Daoy (cell line): Measurements from ENCODE around the gene APLN. TPM values are rescaled to one million over a fixed set of nuclear protein-coding genes. Genes with fewer than 3 reads are reported as not detected.

Experiments used
- DNase-seq: peaks from one replicate; pipeline ENCODE4 v3.0.0-alpha.2; 2015; ENCODE audit warnings: low read depth
- total RNA-seq: library from RNA; depleted of rRNA; stranded (reverse); fragments of >200 nt; shearing (Covaris generic); gene quantifications from 2 replicates; pipeline ENCODE4 v1.2.3, GENCODE V29; 2014

The APLN gene
- total RNA-seq, 1 experiment from 2014 or later, result 0.34 TPM

- no peak for DNase-seq
Observed at GRCh38 chrX:129641469-129641868, 13.3 kb downstream of the APLN start.

GRCh38 chrX:129640737-129641136 is 14.0 kb downstream of the APLN start:
- DNase-seq, result no peak

DNA sequence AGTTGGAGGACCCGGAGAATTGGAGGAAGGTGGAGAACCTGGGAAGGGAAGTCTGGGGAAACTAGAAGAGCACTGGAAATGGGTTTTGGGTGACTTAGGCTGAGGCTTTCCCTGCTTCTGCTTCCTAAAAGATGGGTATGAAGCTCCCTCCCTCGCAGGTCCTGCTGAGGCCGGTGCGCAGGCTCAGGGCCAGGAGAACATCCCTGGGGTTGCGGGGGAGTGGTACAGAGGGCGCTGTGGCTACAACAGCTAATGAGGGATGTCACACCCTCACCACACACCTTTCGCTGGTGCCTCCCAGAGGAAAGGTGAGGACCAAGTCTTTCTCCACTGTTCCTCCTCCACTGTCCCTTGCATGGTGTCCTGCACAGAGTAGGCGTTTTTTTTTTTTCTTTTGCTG is 15.8 kb downstream of the APLN start:
- no peak for DNase-seq

DNA sequence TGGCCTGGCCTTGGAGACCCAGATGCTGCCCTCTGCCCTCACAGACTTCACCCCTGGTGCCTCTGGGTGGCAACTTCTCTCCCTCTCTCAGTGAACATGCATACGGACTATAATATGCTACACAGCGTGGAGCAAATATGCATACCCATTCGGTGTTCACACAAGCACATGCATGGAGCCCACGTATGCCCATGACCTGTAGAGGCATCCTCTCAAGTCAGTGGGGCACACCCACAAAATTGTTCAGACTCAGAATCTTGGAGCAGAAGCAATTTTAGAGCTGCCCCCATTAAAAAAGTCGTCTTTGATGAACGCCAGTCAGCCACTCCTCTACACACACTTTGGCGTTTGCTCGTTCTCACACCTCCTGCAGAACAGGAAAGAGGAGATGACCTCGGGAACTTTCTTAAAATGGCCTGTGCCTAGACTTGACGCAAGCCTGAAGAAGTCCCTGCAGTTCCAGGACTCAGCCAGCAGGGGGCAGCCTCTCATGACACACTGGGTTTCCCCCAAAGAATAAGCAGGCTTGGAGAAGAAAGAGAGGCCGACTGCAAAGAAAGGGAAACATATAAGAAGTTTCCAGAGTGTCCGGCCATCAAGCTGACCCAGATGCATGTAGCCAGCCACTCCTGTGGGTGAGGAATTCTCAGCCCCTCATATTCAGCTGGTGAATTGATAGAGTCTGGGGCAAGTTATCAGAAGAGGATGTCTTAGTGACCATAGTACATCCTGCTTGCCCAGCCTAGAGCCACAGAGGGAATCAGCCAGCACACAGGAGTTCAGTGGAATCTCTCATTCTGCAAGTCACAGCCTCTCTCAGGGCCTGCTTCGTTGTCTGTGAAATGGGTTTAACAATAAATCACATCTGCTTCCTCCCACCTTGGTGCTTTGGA is 17.3 kb downstream of the APLN start:
- DNase-seq, result peak; percentile 50

GRCh38 chrX:129636175-129636681 is 18.5 kb downstream of the APLN start:
- DNase-seq, result no peak

DNA sequence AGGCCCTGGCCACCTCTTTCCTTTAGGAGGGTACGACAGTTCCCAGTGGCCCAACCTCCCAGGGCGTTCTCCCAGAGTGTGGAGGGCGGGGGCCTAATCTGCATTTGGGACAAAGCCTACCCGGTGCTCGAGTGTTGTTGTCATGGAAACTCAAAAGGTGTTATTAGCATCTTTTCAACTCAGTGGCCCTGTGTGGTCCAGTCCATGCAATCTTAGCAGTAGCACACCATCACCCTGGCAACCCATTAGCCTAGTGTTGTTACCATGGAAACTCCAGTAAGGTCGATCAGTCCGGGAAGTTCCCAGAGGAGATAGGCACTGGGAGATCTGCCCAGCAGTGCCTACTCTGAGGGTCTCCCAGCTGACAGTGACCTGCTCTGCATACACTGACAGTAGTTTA is 20.2 kb downstream of the APLN start:
- no peak for DNase-seq

- DNase-seq, result peak; percentile 44
Observed at GRCh38 chrX:129632443-129632842, 22.3 kb downstream of the APLN start.

- DNase-seq, result peak; percentile 14
Observed at GRCh38 chrX:129631849-129632248, 22.9 kb downstream of the APLN start.

DNA sequence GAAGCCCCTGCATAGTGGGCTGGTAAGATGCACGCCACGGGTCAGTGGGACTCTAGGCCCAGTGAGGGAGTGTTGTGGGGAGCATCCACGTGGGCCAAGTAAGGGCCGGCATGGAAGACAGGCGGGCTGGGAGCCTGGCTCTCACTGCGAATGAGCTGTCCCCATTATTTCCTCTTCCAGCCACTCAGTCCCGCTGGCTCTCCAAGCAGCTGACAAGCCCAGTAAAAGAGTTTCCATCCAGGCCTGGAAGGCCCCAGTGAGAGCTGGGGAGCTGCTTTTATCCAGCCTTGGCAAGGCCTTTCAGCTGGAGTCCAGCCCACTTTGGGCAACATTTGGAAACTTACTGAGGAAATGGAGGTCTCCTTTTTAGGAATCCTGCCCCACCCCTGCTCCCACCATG is 24.9 kb downstream of the APLN start:
- DNase-seq, result no peak

DNA sequence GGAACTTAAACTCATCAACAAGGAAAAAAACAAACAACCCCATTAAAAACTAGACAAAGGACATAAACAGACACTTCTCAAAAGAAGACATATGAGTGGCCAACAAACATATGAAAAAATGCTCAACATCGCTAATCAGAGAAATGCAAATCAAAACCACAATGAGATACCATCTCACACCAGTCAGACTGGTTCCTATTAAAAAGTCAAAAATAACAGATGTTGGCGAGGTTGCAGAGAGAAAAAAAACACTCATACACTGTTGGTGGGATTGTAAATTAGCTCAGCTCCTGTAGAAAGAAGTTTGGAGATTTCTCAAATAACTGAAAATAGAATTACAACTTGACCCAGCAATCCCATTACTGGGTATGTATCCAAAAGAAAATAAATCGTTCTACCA is 28.7 kb downstream of the APLN start:
- no peak for DNase-seq

DNA sequence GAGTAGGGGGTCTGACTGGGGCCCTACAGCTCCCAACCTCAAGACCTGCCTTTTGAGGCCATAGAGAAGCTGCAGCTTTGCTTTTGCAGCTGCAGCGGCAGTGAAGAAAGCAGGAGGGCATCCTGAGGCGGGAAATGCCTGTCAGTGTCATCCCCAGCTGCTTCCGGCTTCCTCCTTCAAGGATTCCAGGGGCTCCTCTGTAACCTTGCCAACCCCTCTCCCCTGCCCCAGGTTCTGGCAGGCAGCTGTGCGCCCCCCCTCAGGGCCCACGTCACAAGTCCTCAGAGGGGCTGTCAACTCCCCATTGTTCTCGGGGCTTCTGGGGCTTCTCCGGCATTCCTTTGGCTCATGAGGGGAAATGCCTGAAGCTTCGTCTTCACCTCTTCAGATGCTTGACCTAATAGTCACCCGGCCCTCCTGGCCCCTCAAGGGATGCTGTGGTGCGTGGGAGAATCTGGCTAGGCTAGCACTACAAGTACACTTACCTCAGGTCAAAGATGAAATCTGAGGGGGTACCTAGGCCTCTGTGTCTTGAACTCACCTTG is 31.9 kb downstream of the APLN start:
- peak; percentile 50 for DNase-seq

DNA sequence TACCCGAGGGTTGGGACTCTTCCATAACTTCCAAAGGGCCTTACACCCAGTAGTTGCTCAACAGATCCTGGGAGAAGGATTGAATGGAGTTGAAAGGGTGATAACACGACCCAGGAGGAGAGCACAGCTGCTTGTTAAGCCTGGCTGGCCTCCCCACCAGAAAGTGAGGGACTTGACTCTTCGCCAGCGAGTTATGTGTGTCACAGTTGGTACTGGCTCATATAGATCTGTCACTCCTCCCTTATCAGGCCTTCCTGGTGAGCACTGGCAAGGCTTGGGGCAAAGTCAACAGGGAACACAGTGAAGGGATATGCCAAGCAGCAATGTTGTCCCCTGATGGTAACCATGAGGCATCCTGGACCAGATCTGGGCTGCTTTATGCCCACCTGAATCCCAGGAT is 35.8 kb downstream of the APLN start:
- DNase-seq, result no peak

DNA sequence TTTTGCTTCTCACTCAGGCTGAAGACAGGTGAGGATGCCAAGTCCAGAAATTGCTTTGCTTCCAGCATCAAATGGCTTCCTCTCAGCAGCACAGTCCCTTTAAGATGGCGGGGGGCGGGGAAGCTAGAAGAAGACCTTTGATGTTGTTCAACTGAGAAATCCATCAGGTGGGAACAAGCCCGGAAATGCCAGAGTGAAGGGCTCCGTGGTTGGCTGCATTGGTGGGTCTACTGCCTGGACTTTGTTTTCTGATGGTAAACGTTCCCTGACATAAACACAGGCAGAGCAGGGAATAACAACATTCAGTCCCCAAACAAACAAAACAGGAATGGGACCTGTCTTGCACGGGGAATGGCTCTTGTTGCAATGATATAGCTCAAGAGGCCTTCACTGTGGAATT is 37.3 kb downstream of the APLN start:
- DNase-seq, result no peak

- DNase-seq, result no peak
Observed at GRCh38 chrX:129614481-129615255, 40.1 kb downstream of the APLN start.

DNA sequence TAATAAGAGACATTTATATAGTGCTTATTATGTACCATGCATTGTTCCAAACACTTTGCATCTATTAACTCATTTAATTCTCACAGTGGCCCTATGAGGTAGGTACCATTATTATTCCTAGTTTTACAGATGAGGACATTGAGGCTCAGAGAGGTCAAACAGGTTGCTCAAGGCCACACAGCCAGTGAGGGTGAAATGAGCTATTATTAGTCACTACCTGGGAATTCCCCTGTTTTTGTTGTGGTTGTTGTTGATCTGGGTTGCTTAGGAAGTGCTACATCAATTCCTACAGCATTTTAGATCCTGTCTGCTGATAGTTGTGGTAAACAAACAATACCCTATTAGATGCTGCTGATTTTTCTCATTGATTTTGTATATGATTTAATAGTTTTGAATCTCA is 41.2 kb downstream of the APLN start:
- no peak for DNase-seq

GRCh38 chrX:129612396-129612795 is 42.4 kb downstream of the APLN start:
- DNase-seq, result no peak

- DNase-seq, result no peak
Observed at GRCh38 chrX:129609395-129609794, 45.4 kb downstream of the APLN start.

GRCh38 chrX:129608496-129608895 is 46.3 kb downstream of the APLN start:
- no peak for DNase-seq

- peak; percentile 29 for DNase-seq
Observed at GRCh38 chrX:129606918-129607317, 47.8 kb downstream of the APLN start.

GRCh38 chrX:129600981-129601424 is 53.8 kb downstream of the APLN start:
- no peak for DNase-seq

DNA sequence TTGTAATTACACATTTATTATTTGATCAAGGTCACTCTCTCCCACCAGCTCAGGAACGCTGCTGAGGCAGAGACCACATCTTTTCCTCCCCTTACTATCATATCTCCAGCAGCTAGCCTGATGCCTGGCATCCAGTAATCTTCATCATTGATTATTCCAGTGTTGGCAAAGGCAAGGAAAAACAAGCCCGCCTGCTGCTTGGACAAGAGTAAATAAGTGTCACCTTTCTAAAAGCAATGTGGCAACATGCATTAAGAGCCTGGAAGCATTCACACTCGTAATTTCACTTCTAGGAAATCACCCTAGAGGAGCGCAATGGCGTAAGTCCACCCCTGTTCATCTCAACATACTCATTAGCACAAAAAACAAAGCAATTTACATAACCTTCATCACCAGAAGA is 54.8 kb downstream of the APLN start:
- DNase-seq, result no peak

GRCh38 chrX:129599499-129599898 is 55.3 kb downstream of the APLN start:
- no peak for DNase-seq
